Embryonic facial prominence (tissue), 1 donor: ENCODE measurements around the gene SUSD5.
"Not testable (repeated sequence)": the region's sequence is repeated elsewhere in the genome, so short reads cannot be mapped to it uniquely, and the experiment has no call there.

Experiments used
- DNase-seq: peaks from one replicate; pipeline ENCODE4 v3.0.0-alpha.2; 2016; ENCODE audit errors: extremely low spot score

Gene SUSD5

GRCh38 chr3:33152363-33153360, 65.9 kb downstream of the SUSD5 start:
- DNase-seq = no peak

GRCh38 chr3:33149342-33149741, 69.3 kb downstream of the SUSD5 start:
- DNase-seq = no peak

- peak; percentile 28 for DNase-seq
These were observed 71.7 kb downstream of the SUSD5 start for GRCh38 chr3:33146791-33147445.

GRCh38 chr3:33145901-33146580, 72.6 kb downstream of the SUSD5 start:
- DNase-seq = no peak

GRCh38 chr3:33145221-33145900, 73.2 kb downstream of the SUSD5 start:
- DNase-seq = no peak

GRCh38 chr3:33144433-33144832, 74.2 kb downstream of the SUSD5 start:
- DNase-seq = no peak

GRCh38 chr3:33141006-33141405, 77.6 kb downstream of the SUSD5 start:
- no peak for DNase-seq

GRCh38 chr3:33139996-33140395, 78.6 kb downstream of the SUSD5 start:
- no peak for DNase-seq

- not testable (repeated sequence) for DNase-seq
These were observed 79.5 kb downstream of the SUSD5 start for GRCh38 chr3:33139006-33139623.

GRCh38 chr3:33137691-33138090, 80.9 kb downstream of the SUSD5 start:
- no peak for DNase-seq

- no peak for DNase-seq
These were observed 84.5 kb downstream of the SUSD5 start for GRCh38 chr3:33134026-33134625.

GRCh38 chr3:33132019-33132360, 86.6 kb downstream of the SUSD5 start:
- DNase-seq = no peak

GRCh38 chr3:33131331-33132018, 87.1 kb downstream of the SUSD5 start:
- DNase-seq = no peak

- no peak for DNase-seq
These were observed 88.5 kb downstream of the SUSD5 start for GRCh38 chr3:33130144-33130543.

GRCh38 chr3:33128706-33129105, 89.9 kb downstream of the SUSD5 start:
- no peak for DNase-seq

GRCh38 chr3:33125840-33126239, 92.8 kb downstream of the SUSD5 start:
- no peak for DNase-seq

- DNase-seq = no peak
These were observed 94.0 kb downstream of the SUSD5 start for GRCh38 chr3:33124638-33125037.

GRCh38 chr3:33122991-33123390, 95.6 kb downstream of the SUSD5 start:
- no peak for DNase-seq

- no peak for DNase-seq
These were observed 98.7 kb downstream of the SUSD5 start for GRCh38 chr3:33119891-33120290.

- DNase-seq = no peak
These were observed 101.1 kb downstream of the SUSD5 start for GRCh38 chr3:33117461-33117860.
